Muscle of leg (tissue), 9 donors: Measurements from ENCODE around the gene RNASE9. TPM values are rescaled to one million over a fixed set of nuclear protein-coding genes. Genes with fewer than 3 reads are reported as not detected.

Source experiments
- polyA plus RNA-seq, 8 donors: library from polyadenylated mRNA; unstranded; fragments of 120-200 nt; gene quantifications; one replicate each; pipeline versions ENCODE4 v1.2.1 to v1.2.3, GENCODE V29; 2013; ENCODE audit warnings: inconsistent platforms in 1 of 8, low replicate concordance in 1 of 8; ENCODE audit not compliant: insufficient read length in 8 of 8, insufficient read depth in 1 of 8
- total RNA-seq: library from RNA; stranded (reverse); fragments of 120-200 nt; gene quantifications from one replicate; pipeline ENCODE4 v1.2.4, GENCODE V29; 2013

Gene RNASE9
- total and polyA plus RNA-seq, 9 donors, result not detected

Other genes starting within 250 kb of the RNASE9 start
- 76.1 TPM for gene CCNB1IP1, start 227.8 kb downstream of the RNASE9 start, total RNA-seq
- gene CCNB1IP1, start 227.8 kb downstream of the RNASE9 start, polyA plus RNA-seq, result 10 to 100 TPM; 51.5 to 74.3 (median 65.6) TPM
- 21.8 TPM for gene PARP2, start 217.4 kb downstream of the RNASE9 start, total RNA-seq
- 10 to 100 TPM; 29.6 to 36.9 (median 33.4) TPM for gene PARP2, start 217.4 kb downstream of the RNASE9 start, polyA plus RNA-seq
- 14.8 TPM for gene TEP1, start 147.5 kb downstream of the RNASE9 start, total RNA-seq
- gene TEP1, start 147.5 kb downstream of the RNASE9 start, polyA plus RNA-seq, result 10 to 100 TPM; 12.2 to 18.5 (median 15.8) TPM
- 1.1 TPM for gene KLHL33, start 124.9 kb downstream of the RNASE9 start, total RNA-seq
- 1 to 10 TPM in 4 of 8 donors, under 1 TPM in 4; 0.37 to 2.5 (median 1.1) TPM for gene KLHL33, start 124.9 kb downstream of the RNASE9 start, polyA plus RNA-seq
- gene OSGEP, start 106.2 kb downstream of the RNASE9 start, total RNA-seq, result 28.8 TPM
- 10 to 100 TPM; 26.4 to 47.5 (median 34.0) TPM for gene OSGEP, start 106.2 kb downstream of the RNASE9 start, polyA plus RNA-seq
- gene APEX1, start 105.8 kb downstream of the RNASE9 start, total RNA-seq, result 60.0 TPM
- gene APEX1, start 105.8 kb downstream of the RNASE9 start, polyA plus RNA-seq, result 100 to 1,000 TPM; 175 to 205 (median 185) TPM
- gene PIP4P1, start 99.6 kb downstream of the RNASE9 start, total RNA-seq, result 13.7 TPM
- gene PIP4P1, start 99.6 kb downstream of the RNASE9 start, polyA plus RNA-seq, result 10 to 100 TPM; 19.4 to 25.4 (median 20.5) TPM
- gene PNP, start 91.6 kb downstream of the RNASE9 start, total RNA-seq, result 8.9 TPM
- gene PNP, start 91.6 kb downstream of the RNASE9 start, polyA plus RNA-seq, result 10 to 100 TPM in 7 of 8 donors, 1 to 10 TPM in 1; 9.8 to 16.5 (median 11.6) TPM
- gene RNASE10, start 55.5 kb downstream of the RNASE9 start, total RNA-seq, result 0.09 TPM
- under 1 TPM in 3 of 8 donors, not detected in 5; 0.16 to 0.27 (median 0.23) TPM for gene RNASE10, start 55.5 kb downstream of the RNASE9 start, polyA plus RNA-seq
- not detected for gene RNASE11, start 27.0 kb upstream of the RNASE9 start, total RNA-seq
- gene RNASE11, start 27.0 kb upstream of the RNASE9 start, polyA plus RNA-seq, result not detected
- not detected for gene RNASE12, start 30.3 kb upstream of the RNASE9 start, total RNA-seq
- gene RNASE12, start 30.3 kb upstream of the RNASE9 start, polyA plus RNA-seq, result not detected
- not detected for gene OR6S1, start 80.6 kb upstream of the RNASE9 start, total RNA-seq
- not detected for gene OR6S1, start 80.6 kb upstream of the RNASE9 start, polyA plus RNA-seq
- gene RNASE4, start 123.5 kb upstream of the RNASE9 start, total RNA-seq, result 18.4 TPM
- 1 to 10 TPM; 2.4 to 8.4 (median 4.9) TPM for gene RNASE4, start 123.5 kb upstream of the RNASE9 start, polyA plus RNA-seq
- 4.6 TPM for gene ANG, start 127.7 kb upstream of the RNASE9 start, total RNA-seq
- 1 to 10 TPM; 1.9 to 5.0 (median 3.0) TPM for gene ANG, start 127.7 kb upstream of the RNASE9 start, polyA plus RNA-seq
- gene EDDM3A, start 184.8 kb upstream of the RNASE9 start, total RNA-seq, result not detected
- gene EDDM3A, start 184.8 kb upstream of the RNASE9 start, polyA plus RNA-seq, result not detected
- gene EDDM3B, start 207.4 kb upstream of the RNASE9 start, total RNA-seq, result not detected
- gene EDDM3B, start 207.4 kb upstream of the RNASE9 start, polyA plus RNA-seq, result not detected
- 4.8 TPM for gene RNASE6, start 220.2 kb upstream of the RNASE9 start, total RNA-seq
- gene RNASE6, start 220.2 kb upstream of the RNASE9 start, polyA plus RNA-seq, result 1 to 10 TPM; 5.0 to 7.9 (median 5.7) TPM
- 204 TPM for gene RNASE1, start 241.8 kb upstream of the RNASE9 start, total RNA-seq
- gene RNASE1, start 241.8 kb upstream of the RNASE9 start, polyA plus RNA-seq, result 100 to 1,000 TPM; 135 to 259 (median 209) TPM